H1 (cell line): Measurements from ENCODE around the gene HADHA. TPM values are rescaled to one million over a fixed set of nuclear protein-coding genes. Genes with fewer than 3 reads are reported as not detected.

ENCODE experiments used
- SUZ12 ChIP-seq: fragments of 200-600 bp; sonication (generic); IDR thresholded peaks from 2 replicates; pipeline ENCODE4 v1.6.1; 2012; ENCODE audit warnings: mild to moderate bottlenecking, inconsistent platforms, low read length, moderate library complexity, mixed read lengths
- ZNF274 ChIP-seq: IDR thresholded peaks from 2 replicates; pipeline ENCODE4 v1.7.0; 2012; ENCODE audit warnings: low read length, borderline replicate concordance; ENCODE audit errors: extremely low read depth
- polyA plus RNA-seq, 7 experiments: library from polyadenylated mRNA; depleted of rRNA in 3 of 7; stranded (reverse) in 5 of 7; unstranded in 2 of 7; fragments of >200 nt in 5 of 7; fragments of 200-250 nt in 2 of 7; gene quantifications; 1 replicate in 5 of 7; 2 replicates in 1 of 7; 4 replicates in 1 of 7; pipeline versions ENCODE4 v1.2.1 to v1.2.3, GENCODE V29; 2011 to 2013; ENCODE audit warnings: missing spikeins in 2 of 7, mixed read lengths in 2 of 7
- total RNA-seq: library from RNA; stranded (reverse); fragmentation: NEBNext Ultra II Directional; extraction: Animal tissue kit (Norgen Biotek cat#: 25700); gene quantifications from 2 replicates; pipeline ENCODE4 v1.2.1, GENCODE V29; 2021
- TF ChIP-seq, protein P1 (sequence below), 3 experiments: IDR thresholded peaks; 1 replicate in 2 of 3; 2 replicates in 1 of 3; pipeline versions ENCODE4 v1.5.1 to v1.6.1; 2011; ENCODE audit warnings: low read length in 3 of 3, mild to moderate bottlenecking in 3 of 3, inconsistent platforms in 2 of 3, low read depth in 1 of 3, moderate library complexity in 1 of 3; ENCODE audit not compliant: insufficient read depth in 1 of 3; ENCODE audit errors: control extremely low read depth in 1 of 3
- TF ChIP-seq, protein P2 (sequence below): IDR thresholded peaks from 2 replicates; pipeline ENCODE4 v1.6.1; 2012; ENCODE audit warnings: inconsistent platforms

HADHA gene
- total and polyA plus RNA-seq, 2 of the 8 experiments (the other 6 are each of a cell fraction or from before 2014, with no cell fraction given): 64.6 to 131 TPM

DNA sequence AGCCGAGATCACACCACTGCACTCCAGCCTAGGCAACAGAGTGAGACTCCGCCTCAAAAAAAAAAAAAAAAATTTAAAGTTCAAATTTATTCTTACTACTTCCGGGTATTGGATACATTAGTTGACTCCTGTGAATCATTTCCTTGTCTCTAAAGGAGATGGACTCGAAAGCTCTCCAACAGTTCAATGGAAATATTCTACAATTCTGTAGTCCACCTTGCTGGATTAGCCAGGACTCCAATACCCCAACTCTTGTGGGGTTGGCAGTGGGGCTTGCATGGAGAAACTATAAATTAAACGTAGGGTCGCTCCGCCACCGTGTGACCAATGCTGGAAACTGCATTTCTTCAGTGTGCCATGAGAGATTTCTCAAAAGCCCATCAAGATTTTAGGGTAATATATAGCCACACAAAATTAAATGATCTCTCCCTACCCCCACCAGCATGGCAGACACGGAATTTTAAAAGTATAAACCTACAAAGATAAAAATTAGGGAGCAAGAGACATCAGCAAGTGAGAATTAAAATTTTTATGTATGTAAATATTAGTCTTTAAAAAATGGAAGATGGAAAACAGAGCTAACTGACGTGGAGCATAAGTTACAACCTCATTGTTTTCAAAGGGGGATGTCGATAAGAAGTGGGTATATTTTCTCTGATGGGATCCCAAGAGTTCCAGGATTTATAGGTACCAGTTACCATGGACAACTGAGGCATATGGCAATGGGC, 99.3 kb downstream of the HADHA start (continued):
- TF ChIP-seq, protein P1, sequence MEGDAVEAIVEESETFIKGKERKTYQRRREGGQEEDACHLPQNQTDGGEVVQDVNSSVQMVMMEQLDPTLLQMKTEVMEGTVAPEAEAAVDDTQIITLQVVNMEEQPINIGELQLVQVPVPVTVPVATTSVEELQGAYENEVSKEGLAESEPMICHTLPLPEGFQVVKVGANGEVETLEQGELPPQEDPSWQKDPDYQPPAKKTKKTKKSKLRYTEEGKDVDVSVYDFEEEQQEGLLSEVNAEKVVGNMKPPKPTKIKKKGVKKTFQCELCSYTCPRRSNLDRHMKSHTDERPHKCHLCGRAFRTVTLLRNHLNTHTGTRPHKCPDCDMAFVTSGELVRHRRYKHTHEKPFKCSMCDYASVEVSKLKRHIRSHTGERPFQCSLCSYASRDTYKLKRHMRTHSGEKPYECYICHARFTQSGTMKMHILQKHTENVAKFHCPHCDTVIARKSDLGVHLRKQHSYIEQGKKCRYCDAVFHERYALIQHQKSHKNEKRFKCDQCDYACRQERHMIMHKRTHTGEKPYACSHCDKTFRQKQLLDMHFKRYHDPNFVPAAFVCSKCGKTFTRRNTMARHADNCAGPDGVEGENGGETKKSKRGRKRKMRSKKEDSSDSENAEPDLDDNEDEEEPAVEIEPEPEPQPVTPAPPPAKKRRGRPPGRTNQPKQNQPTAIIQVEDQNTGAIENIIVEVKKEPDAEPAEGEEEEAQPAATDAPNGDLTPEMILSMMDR (IDR thresholded peaks at IDR 0.05; ENCODE audit: control extremely low read depth in 1 of 3, insufficient read depth in 1 of 3, low read depth in 1 of 3, low read length in 3 of 3): peak; percentile 52 to 89 (median 78)
- TF ChIP-seq, protein P2, sequence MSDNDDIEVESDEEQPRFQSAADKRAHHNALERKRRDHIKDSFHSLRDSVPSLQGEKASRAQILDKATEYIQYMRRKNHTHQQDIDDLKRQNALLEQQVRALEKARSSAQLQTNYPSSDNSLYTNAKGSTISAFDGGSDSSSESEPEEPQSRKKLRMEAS: no peak
- TF ChIP-seq ZNF274 (no peak), SUZ12 (no peak)
